H1 (cell line): ENCODE data around the gene RPS15. TPM values are rescaled to one million over a fixed set of nuclear protein-coding genes. Genes with fewer than 3 reads are reported as not detected.
A peak's percentile ranks its signal among the peaks of the same experiment; 100 is the strongest.

Experiments
- CTCF ChIA-PET: fragments of 300-600 bp; sonication (Branson Sonifier 250); formaldehyde crosslinking; loops from one replicate; lab custom pipeline; 2021; ENCODE audit not compliant: partially characterized antibody; lab: Charles Lee
- POLR2A ChIA-PET: fragments of 300-600 bp; sonication (Branson Sonifier 250); formaldehyde crosslinking; loops from one replicate; lab custom pipeline; 2021; ENCODE audit warnings: inconsistent platforms; ENCODE audit not compliant: partially characterized antibody; lab: Charles Lee
- DNase-seq, 2 experiments: peaks; one replicate each; pipeline versions ENCODE4 v3.0.0 to v3.0.0-alpha.2; 2010 to 2022; ENCODE audit warnings: low spot score in 2 of 2, low read depth in 1 of 2, mixed read lengths in 1 of 2
- FAIRE-seq: peaks from 2 replicates; lab custom pipeline; 2011; peaks lifted over from hg19 to GRCh38; lab: Jason Lieb, UNC
- H2AFZ ChIP-seq: 2 replicates; pipeline ENCODE4 v1.8.1; 2012; ENCODE audit warnings: low read length, inconsistent platforms
- H2AK5ac ChIP-seq: 2 replicates; pipeline ENCODE4 v1.6.1; 2013; ENCODE audit warnings: low read depth, low read length
- H2BK120ac ChIP-seq: replicated peaks from 2 replicates; pipeline ENCODE3; 2013; ENCODE audit warnings: low read depth, low read length, inconsistent platforms
- H2BK12ac ChIP-seq: 2 replicates; pipeline ENCODE4 v1.6.1; 2013; ENCODE audit warnings: low read depth, low read length
- H2BK15ac ChIP-seq: 2 replicates; pipeline ENCODE4 v1.6.1; 2013; ENCODE audit warnings: low read length
- H2BK20ac ChIP-seq: 2 replicates; pipeline ENCODE4 v1.6.1; 2013; ENCODE audit warnings: low read length
- H2BK5ac ChIP-seq: 2 replicates; pipeline ENCODE4 v1.6.1; 2013; ENCODE audit warnings: low read depth, low read length
- H3K14ac ChIP-seq: 2 replicates; pipeline ENCODE4 v1.6.1; 2013; ENCODE audit warnings: inconsistent platforms; ENCODE audit not compliant: insufficient read length
- H3K18ac ChIP-seq: 2 replicates; pipeline ENCODE4 v1.6.1; 2013; ENCODE audit warnings: low read length; ENCODE audit errors: extremely low read depth
- H3K23ac ChIP-seq: 2 replicates; pipeline ENCODE4 v1.6.1; 2013; ENCODE audit warnings: inconsistent platforms; ENCODE audit not compliant: insufficient read length
- H3K23me2 ChIP-seq: 2 replicates; pipeline ENCODE4 v1.6.1; 2013; ENCODE audit warnings: low read depth, low read length
- H3K27ac ChIP-seq: 2 replicates; pipeline ENCODE4 v1.6.1; 2011; ENCODE audit warnings: low read depth, low read length, inconsistent platforms
- H3K27me3 ChIP-seq, 4 experiments: replicated peaks in 1 of 4; 1 replicate in 1 of 4; 2 replicates in 3 of 4; pipeline versions ENCODE4 v1.6.1 to v1.8.1; 2011 to 2013; ENCODE audit warnings: low read length in 3 of 4, mild to moderate bottlenecking in 3 of 4, inconsistent platforms in 2 of 4, mixed read lengths in 2 of 4, moderate library complexity in 1 of 4; ENCODE audit not compliant: control insufficient read depth in 3 of 4, insufficient read depth in 3 of 4; ENCODE audit errors: extremely low read depth in 1 of 4
- H3K36me3 ChIP-seq, 4 experiments: 2 replicates each; pipeline versions ENCODE4 v1.6.1 to v1.8.1; 2011 to 2013; ENCODE audit warnings: mild to moderate bottlenecking in 4 of 4, low read length in 3 of 4, moderate library complexity in 2 of 4, control low read depth in 1 of 4, inconsistent platforms in 1 of 4; ENCODE audit not compliant: insufficient read depth in 4 of 4, control insufficient read depth in 2 of 4
- H3K4ac ChIP-seq: replicated peaks from 2 replicates; pipeline ENCODE3; 2013; ENCODE audit warnings: low read length, low read depth, mixed read lengths, inconsistent platforms; ENCODE audit not compliant: insufficient read length
- H3K4me1 ChIP-seq, 4 experiments: replicated peaks in 1 of 4; 1 replicate in 1 of 4; 2 replicates in 3 of 4; pipeline versions ENCODE4 v1.6.1 to v1.8.1; 2011 to 2013; ENCODE audit warnings: low read length in 3 of 4, inconsistent platforms in 2 of 4, mixed read lengths in 1 of 4; ENCODE audit not compliant: insufficient read depth in 4 of 4, control insufficient read depth in 3 of 4
- H3K4me2 ChIP-seq, 2 experiments: 2 replicates each; pipeline versions ENCODE4 v1.6.1 to v1.8.1; 2011 to 2013; ENCODE audit warnings: low read depth in 2 of 2, low read length in 2 of 2, control low read depth in 1 of 2, inconsistent platforms in 1 of 2, mild to moderate bottlenecking in 1 of 2; ENCODE audit not compliant: insufficient read depth in 1 of 2
- H3K4me3 ChIP-seq, 4 experiments: fragments of 200-600, 300-600 bp in 1 of 4; sonication (generic), shearing (Covaris generic), sonication (Bioruptor Twin) in 1 of 4; 2 replicates each; pipeline versions ENCODE4 v1.5.1 to v1.8.1; 2011 to 2016; ENCODE audit warnings: low read length in 4 of 4, low read depth in 3 of 4, control low read depth in 2 of 4, inconsistent platforms in 2 of 4, mild to moderate bottlenecking in 2 of 4, mixed read lengths in 1 of 4, moderate library complexity in 1 of 4; ENCODE audit not compliant: insufficient read depth in 2 of 4; ENCODE audit errors: extremely low read depth in 1 of 4
- H3K56ac ChIP-seq: replicated peaks from 2 replicates; pipeline ENCODE3; 2013; ENCODE audit warnings: low read depth, mild to moderate bottlenecking, mixed read lengths, low read length, inconsistent platforms; ENCODE audit not compliant: insufficient read length
- H3K79me1 ChIP-seq: 2 replicates; pipeline ENCODE4 v1.6.1; 2013; ENCODE audit warnings: low read depth, low read length, control low read depth
- H3K79me2 ChIP-seq, 2 experiments: 2 replicates each; pipeline versions ENCODE4 v1.6.1 to v1.8.1; 2012 to 2013; ENCODE audit warnings: low read length in 2 of 2, mild to moderate bottlenecking in 2 of 2, inconsistent platforms in 1 of 2; ENCODE audit not compliant: insufficient read depth in 2 of 2, control insufficient read depth in 1 of 2
- H3K9ac ChIP-seq, 4 experiments: replicated peaks in 1 of 4; 1 replicate in 1 of 4; 2 replicates in 3 of 4; pipeline versions ENCODE4 v1.6.1 to v1.8.1; 2011 to 2013; ENCODE audit warnings: low read depth in 3 of 4, low read length in 3 of 4, control low read depth in 2 of 4, mild to moderate bottlenecking in 2 of 4, moderate library complexity in 2 of 4, inconsistent platforms in 1 of 4; ENCODE audit errors: extremely low read depth in 1 of 4
- H3K9me3 ChIP-seq, 2 experiments: 2 replicates each; pipeline versions ENCODE4 v1.6.1 to v1.8.1; 2012 to 2013; ENCODE audit warnings: mild to moderate bottlenecking in 2 of 2, moderate library complexity in 2 of 2, control low read depth in 1 of 2, inconsistent platforms in 1 of 2, low read depth in 1 of 2, low read length in 1 of 2, mixed read lengths in 1 of 2; ENCODE audit not compliant: insufficient read depth in 2 of 2
- H4K20me1 ChIP-seq, 2 experiments: replicated peaks in 1 of 2; 2 replicates each; pipeline versions ENCODE3 to v1.8.1; 2011 to 2013; ENCODE audit warnings: inconsistent platforms in 2 of 2, low read length in 2 of 2, mild to moderate bottlenecking in 1 of 2; ENCODE audit not compliant: insufficient read depth in 2 of 2, control insufficient read depth in 1 of 2
- H4K5ac ChIP-seq: 2 replicates; pipeline ENCODE4 v1.6.1; 2013; ENCODE audit warnings: low read length, low read depth, mixed read lengths, inconsistent platforms; ENCODE audit not compliant: insufficient read length
- H4K8ac ChIP-seq: 2 replicates; pipeline ENCODE4 v1.8.0; 2013; ENCODE audit warnings: mild to moderate bottlenecking, moderate library complexity, low read length, inconsistent platforms; ENCODE audit not compliant: insufficient read depth; ENCODE audit errors: extremely low read depth
- H4K91ac ChIP-seq: replicated peaks from 2 replicates; pipeline ENCODE3; 2013; ENCODE audit warnings: low read length, mixed read lengths, inconsistent platforms; ENCODE audit not compliant: insufficient read length
- CEBPB ChIP-seq: IDR thresholded peaks from 2 replicates; pipeline ENCODE4 v1.6.1; 2012; ENCODE audit warnings: low read depth, low read length
- RBBP5 ChIP-seq: IDR thresholded peaks from 2 replicates; pipeline ENCODE4 v1.7.1; 2012; ENCODE audit warnings: low read depth, mild to moderate bottlenecking, inconsistent platforms, low read length, moderate library complexity, borderline replicate concordance
- WGBS, 2 experiments: shearing (Covaris generic) in 1 of 2; methylation state at CpG; one replicate each; pipeline versions ENCODE4 v1.1.6 to v1.1.7; 2013 to 2015; ENCODE audit warnings: low lambda C conversion rate in 2 of 2, mixed read lengths in 2 of 2, inconsistent platforms in 1 of 2, low coverage in 1 of 2, missing lambda C conversion rate in 1 of 2; ENCODE audit not compliant: insufficient replicate concordance in 2 of 2, insufficient coverage in 1 of 2, insufficient read length in 1 of 2; ENCODE audit errors: extremely low coverage in 1 of 2, missing lambda C conversion rate in 1 of 2; 5-methylcytosine and 5-hydroxymethylcytosine counted together
- polyA plus RNA-seq, 7 experiments: library from polyadenylated mRNA; depleted of rRNA in 3 of 7; stranded (reverse) in 5 of 7; unstranded in 2 of 7; fragments of >200 nt in 5 of 7; fragments of 200-250 nt in 2 of 7; gene quantifications; 1 replicate in 5 of 7; 2 replicates in 1 of 7; 4 replicates in 1 of 7; pipeline versions ENCODE4 v1.2.1 to v1.2.3, GENCODE V29; 2011 to 2013; ENCODE audit warnings: missing spikeins in 2 of 7, mixed read lengths in 2 of 7
- total RNA-seq: library from RNA; stranded (reverse); fragmentation: NEBNext Ultra II Directional; extraction: Animal tissue kit (Norgen Biotek cat#: 25700); gene quantifications from 2 replicates; pipeline ENCODE4 v1.2.1, GENCODE V29; 2021

The RPS15 gene
- total and polyA plus RNA-seq, 2 of the 8 experiments (the other 6 are each of a cell fraction or from before 2014, with no cell fraction given), result 1,562 to 3,890 TPM

- no peak overlapping the region for H3K27ac ChIP-seq
- no peak overlapping the region for H3K4me3 ChIP-seq
- no peak overlapping the region for H2AFZ ChIP-seq
- H2AK5ac ChIP-seq, result no peak overlapping the region
- peaks cover 11% of the 10 kb centered on the region for H3K79me1 ChIP-seq
- no peak overlapping the region for H4K91ac ChIP-seq
- H2BK120ac ChIP-seq, result no peak overlapping the region
- H3K9me3 ChIP-seq, result no peaks in the 10 kb centered on the region
- H2BK5ac ChIP-seq, result no peak overlapping the region; the same call in 1 of the 2 replicates
- H3K4ac ChIP-seq, result no peak overlapping the region
- no peak overlapping the region for H3K14ac ChIP-seq
- H4K20me1 ChIP-seq, result peaks cover 37 to 50% of the 10 kb centered on the region in 2 experiments
- no peak for FAIRE-seq
- peaks cover 38 to 83% (median 73%) of the 10 kb centered on the region in 4 experiments for H3K36me3 ChIP-seq
- H3K9ac ChIP-seq, result no peak overlapping the region
- H2BK20ac ChIP-seq, result no peak overlapping the region
- POLR2A ChIA-PET, result interaction anchor here (0.7 to 1.3 kb wide), 4 partner anchors 9 to 15 kb away, joined by 3 to 5 read pairs (median 4); no protein-coding TSS in a partner anchor
- CTCF ChIA-PET, result interaction anchor here (0.6 to 1.4 kb wide), 3 partner anchors 12 to 14 kb away, joined by 3 to 6 read pairs (median 3); no protein-coding TSS in a partner anchor
- peaks cover 0 to 57% of the 10 kb centered on the region in 2 experiments; a peak in 3 of 4 replicates for H3K79me2 ChIP-seq
- H3K56ac ChIP-seq, result no peak overlapping the region
- H4K5ac ChIP-seq, result no peak overlapping the region
- TF ChIP-seq CEBPB, result peak; percentile 54
- no peak for TF ChIP-seq RBBP5
- TF ChIP-seq, all 59 proteins: peak for 1
- H3K27me3 ChIP-seq, result no peaks in the 10 kb centered on the region
- no peak overlapping the region for H3K4me2 ChIP-seq
- no peak overlapping the region for H3K18ac ChIP-seq
- DNase-seq, result no peak
- H2BK15ac ChIP-seq, result no peak overlapping the region
- H2BK12ac ChIP-seq, result no peak overlapping the region
- WGBS, 2 experiments, result 97% methylated on average over 30 of the region's 33 CpGs; no CpG with 5 or more reads in 1 of the 2 experiments
- peaks cover 0 to 3% (median 0%) of the 10 kb centered on the region in 4 experiments; a peak in 1 of 7 replicates for H3K4me1 ChIP-seq
- H4K8ac ChIP-seq, result no peak overlapping the region
- no peaks in the 10 kb centered on the region for H3K23me2 ChIP-seq
- no peak overlapping the region for H3K23ac ChIP-seq
Observed at GRCh38 chr19:1425102-1425837, 12.9 kb upstream of the RPS15 start.
